Right lobe of liver (tissue), 6 donors: ENCODE results near the gene CTNNBIP1. TPM values are rescaled to one million over a fixed set of nuclear protein-coding genes. Genes with fewer than 3 reads are reported as not detected.
"Not testable (repeated sequence)": the region's sequence is repeated elsewhere in the genome, so short reads cannot be mapped to it uniquely, and the experiment has no call there.

Experiments used
- ATAC-seq, 4 donors: fragments of 200-7000 bp; cut with Tn5 transposase; one replicate each; pipeline ENCODE4 v1.9.1; 2020; ENCODE audit warnings: mild to moderate bottlenecking in 4 of 4, moderate library complexity in 4 of 4
- DNase-seq, 3 donors: peaks; one replicate each; pipeline ENCODE4 v3.0.0-alpha.2; 2020
- H3K27ac ChIP-seq, 3 donors: fragments of 200-600 bp; one replicate each; pipeline ENCODE4 v1.8.0; 2022
- H3K27me3 ChIP-seq, 2 donors: fragments of 200-600 bp; one replicate each; pipeline ENCODE4 v1.8.0; 2022
- H3K36me3 ChIP-seq, 4 donors: fragments of 200-600 bp; sonication (generic) in 1 of 4; one replicate each; pipeline versions ENCODE4 v1.5.1 to v1.8.0; 2017 to 2022; ENCODE audit warnings: control low read depth in 1 of 4
- H3K4me1 ChIP-seq, 4 donors: fragments of 200-600 bp; sonication (generic) in 1 of 4; one replicate each; pipeline versions ENCODE4 v1.5.1 to v1.8.0; 2017 to 2022; ENCODE audit warnings: control low read depth in 1 of 4
- H3K4me3 ChIP-seq, 3 donors: fragments of 200-600 bp; one replicate each; pipeline ENCODE4 v1.8.0; 2022
- H3K9me3 ChIP-seq, 4 donors: fragments of 200-600 bp; sonication (generic) in 1 of 4; one replicate each; pipeline versions ENCODE4 v1.5.1 to v1.8.0; 2017 to 2022; ENCODE audit warnings: control low read depth in 1 of 4
- POLR2A ChIP-seq: fragments of 450-650 bp; IDR thresholded peaks from one replicate; pipeline ENCODE4 v1.6.1; 2017; ENCODE audit warnings: antibody characterized with exemption, mild to moderate bottlenecking
- WGBS: methylation state at CpG from one replicate; pipeline ENCODE4 v1.1.6; 2018; ENCODE audit warnings: low coverage, low lambda C conversion rate; ENCODE audit not compliant: insufficient coverage; ENCODE audit errors: missing lambda C conversion rate; 5-methylcytosine and 5-hydroxymethylcytosine counted together
- intact Hi-C, 2 donors: fragments of 100-400 bp; cut with DNase I; formaldehyde crosslinking; loops; one replicate each; pipeline versions ENCODE4 v1.11.2 to v1.14.1; 2022
- total RNA-seq, 6 experiments: library from RNA; depleted of rRNA in 2 of 6; stranded (reverse); fragments of >200 nt in 2 of 6; fragmentation: NEBNext Ultra II Directional in 3 of 6; extraction: Animal tissue kit (Norgen Biotek cat#: 25700) in 3 of 6; gene quantifications; one replicate each; pipeline versions ENCODE4 v1.1.0 to v1.2.4, GENCODE V29; 2016 to 2023
- TF ChIP-seq, protein P1 (sequence below), 4 donors: fragments of 200-600 bp in 3 of 4; fragments of 450-650 bp in 1 of 4; IDR thresholded peaks; one replicate each; pipeline versions ENCODE4 v1.5.1 to v1.8.0; 2016 to 2022; ENCODE audit warnings: antibody characterized with exemption in 4 of 4, mild to moderate bottlenecking in 2 of 4
- donor health status: DM: no; HTN: yes; CAD: no.
- donor health status: DM: no; HTN: no; CAD: no.
- donor health status: DM: no; HTN: no; CAD: no.
- donor health status: DM: no; HTN: yes; CAD: no.
- donor health status: DM: no; HTN: yes; CAD: no.

Gene CTNNBIP1
- total RNA-seq, 6 experiments from 2014 or later: 8.0 to 19.2 (median 10.0) TPM

DNA sequence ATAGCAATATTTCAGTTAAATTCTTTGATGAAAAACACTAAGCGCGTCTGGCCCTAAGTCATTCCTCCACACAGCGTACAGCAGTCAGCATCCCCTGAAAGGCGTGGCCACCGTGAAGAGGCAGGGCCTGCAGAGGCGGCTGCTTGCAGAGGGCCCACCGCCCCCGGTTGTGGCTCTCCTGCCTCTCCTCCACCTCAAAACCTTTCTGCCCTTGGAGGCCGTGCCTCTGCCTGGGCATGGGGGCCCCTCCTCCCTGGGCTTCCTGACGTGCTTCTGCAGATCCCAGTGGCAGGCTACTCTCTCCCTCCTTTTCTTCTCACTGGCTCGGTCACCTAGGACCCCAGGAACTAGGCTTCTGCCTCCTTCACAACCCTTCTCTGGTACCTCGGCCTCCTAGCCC, 102.5 kb downstream of the CTNNBIP1 start:
- no peak for ATAC-seq
- Histone ChIP-seq H3K36me3 (no peaks in the 10 kb centered on the region), H3K27ac (no peak overlapping the region), H3K4me3 (no peak overlapping the region), H3K9me3 (no peaks in the 10 kb centered on the region), H3K27me3 (no peaks in the 10 kb centered on the region), H3K4me1 (no peaks in the 10 kb centered on the region)
- 86% methylated on average over 7 of the region's 12 CpGs for WGBS
- intact Hi-C loops: no loop called here
- TF ChIP-seq, protein P1, sequence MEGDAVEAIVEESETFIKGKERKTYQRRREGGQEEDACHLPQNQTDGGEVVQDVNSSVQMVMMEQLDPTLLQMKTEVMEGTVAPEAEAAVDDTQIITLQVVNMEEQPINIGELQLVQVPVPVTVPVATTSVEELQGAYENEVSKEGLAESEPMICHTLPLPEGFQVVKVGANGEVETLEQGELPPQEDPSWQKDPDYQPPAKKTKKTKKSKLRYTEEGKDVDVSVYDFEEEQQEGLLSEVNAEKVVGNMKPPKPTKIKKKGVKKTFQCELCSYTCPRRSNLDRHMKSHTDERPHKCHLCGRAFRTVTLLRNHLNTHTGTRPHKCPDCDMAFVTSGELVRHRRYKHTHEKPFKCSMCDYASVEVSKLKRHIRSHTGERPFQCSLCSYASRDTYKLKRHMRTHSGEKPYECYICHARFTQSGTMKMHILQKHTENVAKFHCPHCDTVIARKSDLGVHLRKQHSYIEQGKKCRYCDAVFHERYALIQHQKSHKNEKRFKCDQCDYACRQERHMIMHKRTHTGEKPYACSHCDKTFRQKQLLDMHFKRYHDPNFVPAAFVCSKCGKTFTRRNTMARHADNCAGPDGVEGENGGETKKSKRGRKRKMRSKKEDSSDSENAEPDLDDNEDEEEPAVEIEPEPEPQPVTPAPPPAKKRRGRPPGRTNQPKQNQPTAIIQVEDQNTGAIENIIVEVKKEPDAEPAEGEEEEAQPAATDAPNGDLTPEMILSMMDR (IDR thresholded peaks at IDR 0.05): no peak
- no peak for TF ChIP-seq POLR2A
- DNase-seq: no peak

DNA sequence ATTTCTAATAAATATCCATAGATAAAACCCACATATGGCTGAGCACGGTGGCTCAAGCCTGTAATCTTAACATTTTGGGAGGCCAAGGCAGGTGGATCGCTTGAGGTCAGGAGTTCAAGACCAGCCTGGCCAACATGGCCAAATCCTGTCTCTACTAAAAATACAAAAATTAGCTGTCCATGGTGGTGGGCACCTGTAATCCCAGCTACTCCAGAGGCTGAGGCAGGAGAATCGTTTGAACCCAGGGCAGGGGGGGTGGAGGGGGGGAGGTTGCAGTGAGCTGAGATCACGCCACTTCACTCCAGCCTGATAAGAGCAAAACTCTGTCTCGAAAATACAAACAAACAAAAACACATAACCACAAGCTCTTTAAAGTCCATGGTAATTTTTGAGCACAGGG, 104.1 kb downstream of the CTNNBIP1 start:
- H3K36me3 ChIP-seq, H3K27me3 ChIP-seq, H3K4me3 ChIP-seq, ATAC-seq, DNase-seq, H3K4me1 ChIP-seq, H3K9me3 ChIP-seq, H3K27ac ChIP-seq, intact Hi-C loops: not testable (repeated sequence)
- 90% methylated on average over 5 of the region's 5 CpGs for WGBS

- TF ChIP-seq, protein P1 (IDR thresholded peaks at IDR 0.05): no peak
- TF ChIP-seq POLR2A: no peak
- Histone ChIP-seq H3K4me1 (no peaks in the 10 kb centered on the region), H3K27ac (no peak overlapping the region), H3K4me3 (no peak overlapping the region), H3K36me3 (no peaks in the 10 kb centered on the region), H3K9me3 (no peaks in the 10 kb centered on the region), H3K27me3 (no peaks in the 10 kb centered on the region)
- ATAC-seq (no peak), DNase-seq (no peak)
- WGBS: 83% methylated on average over 7 of the region's 7 CpGs
- intact Hi-C loops: no loop called here
These were observed 105.0 kb downstream of the CTNNBIP1 start for GRCh38 chr1:9805006-9805508.

DNA sequence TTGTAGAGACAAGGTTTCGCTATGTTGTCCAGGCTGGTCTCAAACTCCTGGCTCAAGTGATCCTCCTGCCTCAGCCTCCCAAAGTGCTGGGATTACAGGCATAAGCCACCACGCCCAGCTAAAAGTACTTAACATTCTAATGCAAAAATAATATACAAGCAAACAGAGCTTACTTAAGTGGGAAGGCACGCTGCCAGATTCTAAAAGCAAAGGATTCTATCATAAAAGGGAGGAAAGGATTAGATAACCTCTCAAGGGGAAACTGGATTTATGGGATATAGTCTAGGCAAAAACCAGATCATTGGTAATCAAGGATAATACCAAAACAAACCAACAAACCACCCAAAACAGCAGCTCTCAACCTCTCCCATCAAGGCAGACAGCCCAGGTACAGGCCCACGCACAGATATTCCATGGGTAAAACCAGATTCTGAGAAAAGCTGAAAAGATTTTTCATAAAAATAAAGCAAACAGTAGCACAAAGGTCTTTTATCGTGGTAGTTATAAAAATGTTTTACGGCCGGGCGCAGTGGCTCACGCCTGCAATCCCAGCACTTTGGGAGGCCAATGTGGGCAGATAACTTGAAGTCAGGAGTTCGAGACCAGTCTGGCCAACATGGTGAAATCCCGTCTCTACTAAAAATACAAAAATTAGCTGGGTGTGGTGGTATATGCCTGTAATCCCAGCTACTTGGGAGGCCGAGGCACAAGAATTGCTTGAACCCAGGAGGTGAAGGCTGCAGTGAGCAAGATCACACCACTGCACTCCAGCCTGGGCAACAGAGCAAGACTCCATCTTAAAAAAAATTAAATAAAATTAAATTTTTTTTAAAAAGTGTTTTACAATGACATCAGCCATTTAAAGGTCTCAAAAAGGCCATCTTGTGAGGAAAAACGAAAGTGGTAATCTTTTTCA, 106.8 kb downstream of the CTNNBIP1 start:
- ATAC-seq, H3K27me3 ChIP-seq, H3K27ac ChIP-seq, H3K4me1 ChIP-seq, H3K9me3 ChIP-seq, intact Hi-C loops, DNase-seq, H3K36me3 ChIP-seq, H3K4me3 ChIP-seq: not testable (repeated sequence)
- 89% methylated on average over 13 of the region's 13 CpGs for WGBS

GRCh38 chr1:9801909-9802308, 108.2 kb downstream of the CTNNBIP1 start:
- intact Hi-C loops: no loop called here
- TF ChIP-seq, protein P1 (IDR thresholded peaks at IDR 0.05): no peak
- no peak for TF ChIP-seq POLR2A
- H3K4me1 ChIP-seq: no peaks in the 10 kb centered on the region
- no peak overlapping the region for H3K27ac ChIP-seq
- H3K36me3 ChIP-seq: no peaks in the 10 kb centered on the region
- H3K27me3 ChIP-seq: no peaks in the 10 kb centered on the region
- 100% methylated on average over 1 of the region's 1 CpG for WGBS
- no peak overlapping the region for H3K4me3 ChIP-seq
- no peaks in the 10 kb centered on the region for H3K9me3 ChIP-seq
- ATAC-seq (no peak), DNase-seq (no peak)

Other genes starting within 250 kb of the CTNNBIP1 start
- gene CLSTN1, start 86.3 kb downstream of the CTNNBIP1 start, total RNA-seq: 1 to 10 TPM; 4.4 to 9.9 (median 8.3) TPM
- 10 to 100 TPM; 10.6 to 18.5 (median 15.9) TPM for gene LZIC, start 33.1 kb upstream of the CTNNBIP1 start, total RNA-seq
- 1 to 10 TPM; 5.3 to 8.8 (median 7.6) TPM for gene NMNAT1, start 33.2 kb upstream of the CTNNBIP1 start, total RNA-seq
- 1 to 10 TPM; 1.7 to 5.1 (median 3.0) TPM for gene RBP7, start 87.0 kb upstream of the CTNNBIP1 start, total RNA-seq
- gene UBE4B, start 122.7 kb upstream of the CTNNBIP1 start, total RNA-seq: 10 to 100 TPM; 11.4 to 27.9 (median 22.6) TPM